Neural cell (in vitro differentiated cells): Measurements from ENCODE around the gene RCL1. TPM values are rescaled to one million over a fixed set of nuclear protein-coding genes. Genes with fewer than 3 reads are reported as not detected.

Experiments
- H2AFZ ChIP-seq: fragments of 200-600, 300-800 bp; sonication (generic), shearing (Covaris generic); 2 replicates; pipeline ENCODE4 v1.6.0; 2014; ENCODE audit warnings: low read depth, mild to moderate bottlenecking, antibody characterized with exemption, low read length, moderate library complexity
- H3F3A ChIP-seq: fragments of 200-600 bp; shearing (Covaris generic); 2 replicates; pipeline ENCODE4 v1.6.1; 2016; ENCODE audit warnings: mild to moderate bottlenecking, moderate library complexity, mixed read lengths, antibody characterized with exemption, low read length; ENCODE audit not compliant: insufficient read depth, poor library complexity, severe bottlenecking
- H3K27ac ChIP-seq: fragments of 200-600, 300-800 bp; sonication (generic), shearing (Covaris generic); 2 replicates; pipeline ENCODE4 v1.5.1; 2014; ENCODE audit warnings: mild to moderate bottlenecking, low read length, moderate library complexity
- H3K27me3 ChIP-seq: fragments of 300-800, 200-600 bp; sonication (generic), shearing (Covaris generic); 2 replicates; pipeline ENCODE4 v1.6.0; 2014; ENCODE audit warnings: mild to moderate bottlenecking, low read depth, low read length, moderate library complexity; ENCODE audit not compliant: insufficient read depth
- H3K36me3 ChIP-seq: fragments of 300-800, 200-600 bp; sonication (generic), shearing (Covaris generic); 2 replicates; pipeline ENCODE4 v1.5.1; 2014; ENCODE audit warnings: mild to moderate bottlenecking, antibody characterized with exemption, low read length, moderate library complexity; ENCODE audit not compliant: insufficient read depth
- H3K4me2 ChIP-seq: fragments of 300-800, 200-600 bp; sonication (generic), shearing (Covaris generic); 2 replicates; pipeline ENCODE4 v1.6.0; 2014; ENCODE audit warnings: mild to moderate bottlenecking, low read length
- H3K4me3 ChIP-seq: fragments of 300-800, 200-600 bp; sonication (generic), shearing (Covaris generic); 2 replicates; pipeline ENCODE4 v1.5.1; 2014; ENCODE audit warnings: mild to moderate bottlenecking, low read length, moderate library complexity
- H3K79me2 ChIP-seq: fragments of 200-600 bp; shearing (Covaris generic); replicated peaks from 2 replicates; pipeline ENCODE4 v1.6.0; 2014; ENCODE audit warnings: mild to moderate bottlenecking, low read length, moderate library complexity; ENCODE audit not compliant: insufficient read depth
- H3K9ac ChIP-seq: fragments of 300-800, 200-600 bp; sonication (generic), shearing (Covaris generic); 2 replicates; pipeline ENCODE4 v1.6.1; 2016; ENCODE audit warnings: mild to moderate bottlenecking, low read length, mixed read lengths
- H3K9me2 ChIP-seq: fragments of 200-600 bp; shearing (Covaris generic); 2 replicates; pipeline ENCODE4 v1.6.1; 2016; ENCODE audit warnings: mild to moderate bottlenecking, low read length, mixed read lengths; ENCODE audit not compliant: insufficient read depth
- H3K9me3 ChIP-seq: fragments of 200-600, 300-800 bp; sonication (generic), shearing (Covaris generic); 2 replicates; pipeline ENCODE4 v1.6.1; 2016; ENCODE audit warnings: mild to moderate bottlenecking, mixed run types, low read length, moderate library complexity, mixed read lengths
- H4K20me1 ChIP-seq: fragments of 200-600 bp; shearing (Covaris generic); 2 replicates; pipeline ENCODE4 v1.6.1; 2016; ENCODE audit warnings: mild to moderate bottlenecking, mixed run types; ENCODE audit not compliant: insufficient read depth
- CTCF ChIP-seq: fragments of 450-650 bp; IDR thresholded peaks from 2 replicates; pipeline ENCODE4 v1.5.1; 2014; ENCODE audit warnings: antibody characterized with exemption, mild to moderate bottlenecking, moderate library complexity; ENCODE audit not compliant: poor library complexity, severe bottlenecking
- EP300 ChIP-seq: fragments of 450-650 bp; conservative IDR thresholded peaks from 2 replicates; pipeline ENCODE4 v1.6.1; 2014; ENCODE audit warnings: antibody characterized with exemption, mild to moderate bottlenecking, moderate library complexity; ENCODE audit not compliant: poor library complexity, severe bottlenecking
- EZH2 ChIP-seq: fragments of 200-600, 300-800 bp; shearing (Covaris generic), sonication (generic); IDR thresholded peaks from 2 replicates; pipeline ENCODE4 v1.6.1; 2014; ENCODE audit warnings: antibody characterized with exemption, low read length, borderline replicate concordance, mild to moderate bottlenecking; ENCODE audit not compliant: insufficient read depth, poor library complexity, severe bottlenecking
- MXI1 ChIP-seq: fragments of 450-650 bp; conservative IDR thresholded peaks from 2 replicates; pipeline ENCODE4 v1.6.1; 2014; ENCODE audit warnings: antibody characterized with exemption, mild to moderate bottlenecking; ENCODE audit not compliant: poor library complexity, severe bottlenecking
- POLR2AphosphoS5 ChIP-seq: IDR thresholded peaks from 2 replicates; pipeline ENCODE4 v1.6.1; 2012
- RAD21 ChIP-seq: fragments of 450-650 bp; conservative IDR thresholded peaks from 2 replicates; pipeline ENCODE4 v1.6.1; 2014; ENCODE audit warnings: antibody characterized with exemption, mild to moderate bottlenecking, moderate library complexity
- REST ChIP-seq: IDR thresholded peaks from 2 replicates; pipeline ENCODE4 v1.6.1; 2012; ENCODE audit warnings: borderline replicate concordance
- SMC3 ChIP-seq: fragments of 450-650 bp; conservative IDR thresholded peaks from 2 replicates; pipeline ENCODE4 v1.6.1; 2014; ENCODE audit warnings: antibody characterized with exemption, mild to moderate bottlenecking, moderate library complexity; ENCODE audit not compliant: poor library complexity
- TAF1 ChIP-seq: IDR thresholded peaks from 2 replicates; pipeline ENCODE4 v1.6.1; 2012; ENCODE audit warnings: low read depth
- polyA plus RNA-seq: library from polyadenylated mRNA; depleted of rRNA; stranded (reverse); fragments of >200 nt; gene quantifications from 2 replicates; pipeline ENCODE4 v1.2.3, GENCODE V29; 2014

Gene RCL1
- polyA plus RNA-seq, 1 donor from 2014 or later, result 4.2 TPM

GRCh38 chr9:4837261-4838188 lies 44.8 kb downstream of the RCL1 start:
- no peaks in the 10 kb centered on the region for H4K20me1 ChIP-seq
- no peaks in the 10 kb centered on the region for H3K36me3 ChIP-seq
- no peak overlapping the region for H3K27ac ChIP-seq
- H3K4me2 ChIP-seq, result no peak overlapping the region
- no peaks in the 10 kb centered on the region for H3K27me3 ChIP-seq
- no peak overlapping the region for H3K4me3 ChIP-seq
- no peak overlapping the region for H2AFZ ChIP-seq
- no peaks in the 10 kb centered on the region for H3K9me3 ChIP-seq
- no peaks in the 10 kb centered on the region for H3K9me2 ChIP-seq
- H3K79me2 ChIP-seq, result no peaks in the 10 kb centered on the region
- TF ChIP-seq CTCF (no peak), SMC3 (no peak), EP300 (no peak), RAD21 (no peak), MXI1 (no peak), EZH2 (no peak), POLR2AphosphoS5 (no peak), TAF1 (no peak), REST (no peak)
- no peaks in the 10 kb centered on the region for H3F3A ChIP-seq
- no peak overlapping the region for H3K9ac ChIP-seq

GRCh38 chr9:4838189-4838546 lies 45.4 kb downstream of the RCL1 start:
- Histone ChIP-seq H3F3A (no peaks in the 10 kb centered on the region), H3K27ac (no peak overlapping the region), H3K9me2 (no peaks in the 10 kb centered on the region), H3K27me3 (no peaks in the 10 kb centered on the region), H3K36me3 (no peaks in the 10 kb centered on the region), H2AFZ (no peak overlapping the region), H3K9ac (no peak overlapping the region), H3K4me3 (no peak overlapping the region), H3K79me2 (no peaks in the 10 kb centered on the region), H3K4me2 (no peak overlapping the region), H3K9me3 (no peaks in the 10 kb centered on the region), H4K20me1 (no peaks in the 10 kb centered on the region)
- TF ChIP-seq POLR2AphosphoS5, result no peak
- no peak for TF ChIP-seq SMC3
- no peak for TF ChIP-seq REST
- no peak for TF ChIP-seq CTCF
- TF ChIP-seq EP300, result no peak
- TF ChIP-seq EZH2, result no peak
- no peak for TF ChIP-seq TAF1
- TF ChIP-seq MXI1, result no peak
- no peak for TF ChIP-seq RAD21
